GM19328 (cell line): ENCODE measurements around the gene BCL11A.

Experiments used
- ATAC-seq: cut with Tn5 transposase; IDR thresholded peaks from one replicate; pipeline ENCODE4 v1.9.1; 2021; ENCODE audit warnings: mild to moderate bottlenecking, moderate library complexity; ENCODE audit not compliant: unreplicated experiment

The BCL11A gene

DNA sequence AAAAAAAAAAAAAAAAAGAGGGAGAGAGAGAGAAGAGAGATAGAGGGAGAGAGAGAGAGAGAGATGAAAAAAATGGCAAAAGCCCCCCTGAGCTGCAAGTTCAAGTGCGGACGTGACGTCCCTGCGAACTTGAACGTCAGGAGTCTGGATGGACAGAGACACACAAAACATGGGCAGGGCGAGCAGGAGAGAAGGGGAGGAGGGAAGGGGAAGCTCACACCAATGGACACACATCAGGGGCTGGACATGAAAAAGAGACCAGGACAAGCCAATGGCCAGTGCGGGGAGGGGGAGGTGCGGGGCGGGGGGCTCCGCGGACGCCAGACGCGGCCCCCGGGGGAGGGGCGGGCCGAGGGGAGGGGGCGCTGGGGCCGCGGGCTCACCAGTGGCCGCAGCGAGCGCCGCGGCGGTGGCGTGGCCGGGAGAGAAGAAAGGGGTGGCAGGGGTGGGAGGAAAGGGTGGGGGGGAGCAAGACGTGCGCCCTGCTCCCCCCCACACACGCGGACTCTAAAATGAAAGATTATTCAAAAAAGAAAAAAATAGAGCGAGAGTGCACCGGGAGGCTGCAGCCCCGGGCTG, at the start of gene BCL11A:
BCL11A (minus strand) TSS at position 160 of the 579 bp plus-strand sequence. CDS start 384 bp downstream, outside the sequence.
- no peak for ATAC-seq

DNA sequence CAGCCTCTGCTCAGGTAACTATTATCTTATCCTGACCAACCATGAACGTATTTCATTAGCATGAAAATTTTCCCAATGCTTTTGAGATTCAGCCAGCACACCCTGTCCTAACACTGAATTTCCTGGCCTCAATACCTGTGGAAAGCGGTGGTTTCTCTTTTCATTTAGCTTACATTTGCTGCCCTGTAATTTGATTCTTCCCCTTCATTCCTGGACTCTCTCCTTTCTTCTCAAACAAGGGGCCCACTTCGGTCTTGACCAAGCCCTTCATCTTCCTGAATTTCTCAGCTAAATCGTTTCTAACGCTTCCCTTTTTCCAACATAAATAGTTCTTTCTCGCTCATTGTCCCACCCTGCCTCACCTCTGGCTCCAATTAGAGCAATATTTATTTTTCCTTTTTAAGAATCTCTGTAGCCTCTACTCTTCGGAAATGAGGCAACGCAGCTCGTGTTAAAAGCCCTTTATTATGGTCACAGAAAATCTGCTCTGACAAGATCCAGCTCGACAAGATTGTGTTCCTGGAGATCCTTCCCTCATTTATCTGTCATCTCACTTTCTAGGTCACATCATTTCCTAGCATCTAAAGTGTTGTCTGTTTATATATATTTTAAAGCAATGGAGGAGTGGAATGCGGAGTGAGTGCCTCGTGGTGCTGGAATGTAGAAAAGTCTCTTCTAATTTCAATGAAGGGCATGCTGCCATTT, 49.5 kb upstream of the BCL11A start:
- no peak for ATAC-seq

DNA sequence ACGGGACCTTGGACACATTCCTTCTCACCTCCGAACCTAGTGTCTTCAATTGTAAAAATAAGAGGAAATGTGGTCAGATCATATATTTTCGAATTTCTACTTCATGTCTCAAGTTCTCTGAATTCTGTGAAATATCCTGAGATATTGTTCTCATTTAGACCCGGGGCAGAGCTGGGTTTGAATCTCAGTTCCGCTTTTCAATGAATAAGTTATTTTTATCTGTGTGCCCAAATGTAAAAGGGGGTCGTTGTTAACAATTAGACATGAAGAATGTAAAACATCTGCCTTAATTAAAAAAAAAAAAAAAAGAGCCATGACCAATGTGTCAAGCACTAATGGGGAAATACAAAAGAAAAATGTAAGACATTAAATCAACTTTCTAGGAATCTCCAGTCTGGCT, 48.9 kb upstream of the BCL11A start:
- ATAC-seq, result no peak

DNA sequence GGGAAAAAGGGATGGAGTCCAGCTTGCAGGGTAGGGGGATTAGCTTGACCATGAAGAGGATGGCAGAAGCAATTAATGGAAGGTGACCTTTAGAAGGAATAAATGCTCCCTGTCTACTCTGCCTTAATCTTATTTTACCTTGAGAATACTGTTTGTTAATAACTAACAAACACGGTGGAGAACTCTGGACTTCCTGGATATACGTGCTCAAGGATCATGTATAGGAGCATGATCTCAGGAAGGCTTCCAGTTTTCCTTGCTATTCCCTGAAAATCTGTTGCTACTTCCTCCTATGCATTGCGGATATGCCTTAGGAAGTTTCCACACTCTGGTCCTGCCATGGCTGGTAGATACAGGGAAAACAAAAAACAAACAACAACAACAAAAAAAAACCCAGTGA, 44.8 kb upstream of the BCL11A start:
- no peak for ATAC-seq

DNA sequence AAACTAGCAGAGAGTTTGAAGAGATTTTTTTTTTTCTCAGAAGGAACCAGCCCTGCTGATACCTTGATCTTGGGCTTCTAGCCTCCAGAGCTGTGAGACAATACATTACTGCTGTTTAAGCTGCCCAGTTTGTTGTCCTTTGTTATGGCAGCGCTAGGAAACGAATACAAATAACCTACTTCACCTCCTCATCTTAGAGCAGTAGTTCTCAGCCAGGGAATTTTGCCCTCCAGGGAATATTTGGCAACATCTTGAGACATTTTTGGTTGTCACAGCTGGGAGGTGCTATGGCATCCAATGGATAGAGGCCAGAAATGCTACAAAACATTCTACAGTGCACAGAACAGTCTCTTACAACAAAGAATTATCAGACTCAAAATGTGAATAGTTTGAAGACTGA, 43.9 kb upstream of the BCL11A start:
- no peak for ATAC-seq

DNA sequence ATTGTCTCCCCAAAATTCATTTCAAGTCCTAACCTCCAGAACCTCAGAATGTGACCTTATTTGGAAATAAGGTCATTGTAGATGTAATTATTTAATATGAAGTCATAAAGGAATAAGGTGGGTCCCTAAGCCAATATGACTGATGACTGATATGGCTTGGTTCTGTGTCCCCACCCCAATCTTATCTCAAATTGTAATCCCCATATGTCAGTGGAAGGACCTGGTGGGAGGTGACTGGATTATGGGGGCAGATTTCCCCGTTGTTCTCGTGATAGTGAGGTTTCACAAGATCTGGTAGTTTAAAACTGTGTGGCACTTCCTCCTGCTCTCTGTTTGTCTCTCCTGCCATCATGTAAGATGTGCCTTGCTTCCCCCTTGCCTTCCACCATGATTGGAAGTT, 43.0 kb upstream of the BCL11A start:
- ATAC-seq, result no peak

DNA sequence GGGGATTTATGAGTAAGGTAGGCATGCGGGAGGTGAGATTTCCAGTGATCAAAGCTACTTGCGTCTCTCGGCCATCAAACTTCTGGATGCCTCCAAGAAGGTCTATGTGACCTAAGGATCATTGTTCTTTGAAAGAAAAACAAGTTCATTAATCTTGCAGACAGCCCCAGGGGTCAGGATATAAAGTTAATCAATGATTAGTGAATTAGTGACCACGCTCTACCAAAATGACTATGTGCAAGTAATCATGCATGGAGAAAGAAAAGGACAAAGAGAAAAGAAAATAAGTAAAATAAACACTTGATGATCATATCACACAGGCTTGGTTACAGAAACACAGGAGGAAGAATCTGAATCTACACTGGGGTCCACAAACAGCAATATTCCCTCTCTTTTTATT, 42.5 kb upstream of the BCL11A start:
- no peak for ATAC-seq

DNA sequence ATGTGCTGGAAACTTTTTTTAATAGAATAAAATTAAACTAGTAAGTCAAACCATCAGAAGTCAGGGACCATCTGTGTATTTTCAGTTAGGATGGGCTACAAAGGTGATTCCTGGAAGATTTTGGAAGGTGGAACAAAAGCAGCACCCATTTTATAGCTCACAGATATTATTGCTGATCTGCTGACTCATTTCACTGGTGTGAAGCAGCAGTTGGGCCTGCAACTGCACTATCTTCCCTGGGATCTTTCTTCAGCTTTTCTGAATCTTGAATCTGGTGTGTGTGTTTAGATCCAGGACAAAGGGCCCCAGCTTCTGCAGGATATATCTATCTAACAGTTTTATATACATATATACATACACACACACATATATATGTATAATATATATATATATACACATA, 35.6 kb upstream of the BCL11A start:
- ATAC-seq, result no peak

DNA sequence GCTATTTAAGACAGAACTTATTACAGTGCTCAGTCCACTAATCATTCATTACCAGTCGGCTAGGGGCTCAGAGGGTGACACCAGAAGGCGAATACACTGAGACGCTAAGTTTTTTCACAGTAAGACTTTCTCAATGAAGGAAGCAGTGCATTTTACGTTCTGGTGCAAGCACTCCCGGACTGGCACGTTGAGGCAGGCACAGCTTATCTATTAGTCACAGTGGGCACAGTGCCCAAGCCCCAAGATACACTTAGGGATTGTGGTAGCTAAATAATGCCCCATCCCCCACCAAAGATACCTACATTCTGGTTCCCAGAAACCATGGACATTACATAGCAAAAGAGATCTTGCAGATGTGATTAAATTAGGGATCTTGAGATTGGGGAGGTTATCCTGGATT, 32.6 kb upstream of the BCL11A start:
- no peak for ATAC-seq

DNA sequence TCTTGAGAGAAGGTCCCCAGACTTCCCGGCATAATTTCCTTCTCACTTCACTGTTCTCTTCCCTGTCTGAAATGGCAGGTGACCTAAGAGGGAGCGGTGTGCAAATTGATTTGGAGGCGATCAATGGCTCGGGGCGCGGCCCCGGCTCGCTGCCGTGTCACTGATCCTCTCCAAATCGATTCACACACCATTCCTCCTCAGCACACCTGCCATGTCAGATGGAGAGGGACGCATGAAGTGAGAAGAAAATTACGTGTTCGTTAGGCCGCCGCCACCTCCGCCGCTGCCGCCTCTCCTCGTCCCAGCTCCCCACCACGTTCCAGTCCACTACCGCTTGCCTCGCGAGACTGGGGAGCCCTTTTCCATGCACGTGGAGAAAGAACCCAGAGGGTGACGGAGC, 31.8 kb upstream of the BCL11A start:
- ATAC-seq, result no peak

DNA sequence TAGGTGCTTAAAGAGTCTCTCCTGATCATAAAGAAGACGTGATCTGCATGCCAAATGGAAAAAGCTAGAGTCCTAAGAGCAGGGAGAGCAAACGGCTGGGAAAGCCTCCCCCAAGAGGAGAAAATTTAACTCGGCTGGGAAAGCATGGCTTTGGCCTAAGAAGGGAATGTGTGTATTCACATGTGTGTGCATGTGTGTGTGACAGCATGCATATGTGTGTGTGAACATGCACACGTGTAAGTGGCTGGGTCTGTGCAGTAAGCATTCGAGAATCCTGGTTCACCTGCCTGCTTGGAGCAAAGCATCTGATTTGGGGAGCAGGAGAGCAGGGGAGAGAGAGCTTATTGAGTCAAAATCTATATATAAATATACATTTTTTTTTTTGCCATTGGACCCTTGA, 30.1 kb upstream of the BCL11A start:
- ATAC-seq, result no peak

DNA sequence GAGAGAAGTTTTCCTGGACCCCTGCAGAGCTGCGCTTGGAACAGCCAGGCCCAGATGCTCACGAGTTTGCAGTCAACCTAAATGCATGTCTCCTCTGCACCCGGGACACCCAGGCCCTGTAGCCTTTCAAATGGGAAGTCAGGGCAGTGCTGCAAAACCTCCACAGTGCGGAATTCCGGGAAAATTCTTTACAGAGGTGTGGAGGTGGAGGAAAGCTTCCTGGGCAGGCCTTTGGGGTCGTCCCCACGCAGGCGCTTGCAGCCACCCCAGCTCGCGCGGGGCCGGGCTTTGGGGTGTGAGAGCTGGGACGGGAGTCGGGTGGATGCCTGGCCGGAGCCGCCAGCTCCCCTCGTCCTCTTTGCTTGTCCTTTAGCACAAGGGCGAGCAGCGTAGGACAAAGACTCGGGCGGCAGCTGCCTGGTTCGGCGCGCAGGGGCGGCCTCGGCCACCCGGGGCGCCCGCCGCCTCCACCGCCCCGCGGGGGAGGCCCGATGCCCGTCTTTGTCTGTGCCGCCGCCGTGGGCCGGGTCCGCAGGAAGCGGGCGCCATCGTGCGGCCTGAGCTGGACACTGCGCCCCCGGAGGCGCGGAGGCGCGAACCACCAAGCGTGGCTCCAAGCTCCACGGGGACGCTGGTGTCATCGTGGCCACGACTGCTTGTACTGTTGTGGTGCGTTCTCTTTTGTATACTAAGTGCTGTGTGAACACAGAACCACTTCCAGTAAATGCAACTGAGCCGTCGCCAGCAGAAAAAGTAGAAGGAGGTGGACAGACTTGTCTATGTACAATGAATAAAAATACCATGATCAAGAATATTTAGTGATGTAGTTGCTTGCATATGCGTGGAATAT, 28.2 kb upstream of the BCL11A start:
- peak; percentile 98 for ATAC-seq

DNA sequence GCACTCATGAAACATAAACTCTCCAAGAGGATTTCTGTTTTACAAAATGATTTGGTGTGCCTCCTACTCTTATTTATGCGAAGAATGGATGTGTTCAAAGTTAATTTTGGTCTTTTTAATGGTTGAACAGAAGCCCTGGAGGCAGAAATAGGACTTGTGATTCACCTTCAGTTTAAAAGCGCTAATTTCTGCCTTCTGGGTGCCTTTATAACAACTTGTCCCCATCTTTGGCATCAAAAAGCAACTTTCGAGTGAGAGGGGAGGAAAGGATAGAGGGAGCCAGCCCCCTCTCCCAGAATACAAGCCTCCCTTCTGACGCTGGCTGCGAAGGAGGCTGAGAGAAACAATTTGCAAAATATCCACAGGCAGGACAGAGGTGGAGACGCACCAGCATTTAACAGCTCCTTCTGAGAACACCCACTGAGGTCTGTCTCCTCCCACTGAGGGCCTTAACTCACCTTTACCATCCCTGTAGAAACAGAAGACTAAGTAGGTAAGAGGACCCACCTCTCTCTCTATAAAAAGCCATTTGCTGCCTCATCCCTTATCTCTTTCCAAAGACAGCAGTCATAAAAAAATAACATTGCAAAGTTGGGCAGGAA, 24.3 kb upstream of the BCL11A start:
- ATAC-seq, result no peak

DNA sequence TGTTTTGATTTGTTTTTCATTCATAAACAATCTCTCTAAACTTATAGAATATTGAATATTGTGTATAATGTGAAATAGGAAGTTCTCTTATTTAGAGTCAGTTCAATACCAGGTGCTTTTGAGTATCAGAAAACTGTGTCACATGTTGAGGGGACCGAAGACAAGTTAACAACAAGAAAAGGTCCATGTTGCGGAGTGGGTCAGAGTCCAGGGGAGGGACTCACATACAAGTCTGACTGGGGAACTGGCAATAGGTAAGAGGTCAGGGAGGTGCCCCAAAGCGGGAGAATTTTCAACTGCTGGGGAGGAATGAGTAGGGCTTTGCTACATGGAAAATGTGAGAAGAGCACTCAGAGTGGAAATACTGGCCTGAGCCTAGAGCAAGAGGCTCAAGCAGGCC, 19.8 kb upstream of the BCL11A start:
- ATAC-seq, result no peak

DNA sequence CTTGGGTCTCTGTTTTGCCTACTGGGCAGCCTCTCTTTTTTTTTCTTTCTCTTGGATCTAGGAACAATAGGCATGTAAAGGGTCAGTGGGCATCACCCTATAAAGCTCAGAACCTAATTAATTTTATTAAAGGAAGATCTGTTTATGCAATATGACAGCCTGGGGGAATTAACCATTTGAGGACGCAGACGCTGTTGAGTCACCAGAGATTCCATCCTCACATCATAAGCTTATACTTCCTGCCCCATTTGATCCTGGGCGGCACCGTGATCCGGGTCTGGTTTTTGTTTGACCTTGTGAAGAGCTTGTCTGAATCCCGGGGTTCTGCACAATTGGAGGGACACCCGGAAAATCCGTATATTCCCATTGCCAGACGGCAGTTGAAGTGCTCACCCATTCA, 16.8 kb upstream of the BCL11A start:
- no peak for ATAC-seq

DNA sequence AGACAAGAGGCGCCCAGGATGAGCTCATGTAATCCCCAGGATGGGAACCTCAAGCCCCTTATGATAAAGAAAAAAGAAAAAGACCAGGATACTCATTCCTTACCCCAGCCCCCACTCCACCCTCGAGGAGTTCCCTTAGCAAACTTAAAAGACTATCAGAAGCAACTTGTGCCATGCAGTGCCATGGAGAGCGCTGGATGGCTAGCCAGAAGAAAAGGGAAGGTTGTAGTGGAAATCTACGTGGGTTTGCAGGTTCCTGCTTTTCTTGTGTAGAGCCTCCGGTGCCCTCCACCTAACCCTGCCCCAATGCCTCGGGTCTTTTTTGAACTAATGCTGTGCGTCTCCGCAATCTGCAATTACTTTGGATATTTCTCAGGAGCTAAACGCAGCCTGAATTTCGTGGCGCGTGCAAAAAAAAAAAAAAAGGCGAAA, 16.2 kb upstream of the BCL11A start:
- ATAC-seq, result no peak

DNA sequence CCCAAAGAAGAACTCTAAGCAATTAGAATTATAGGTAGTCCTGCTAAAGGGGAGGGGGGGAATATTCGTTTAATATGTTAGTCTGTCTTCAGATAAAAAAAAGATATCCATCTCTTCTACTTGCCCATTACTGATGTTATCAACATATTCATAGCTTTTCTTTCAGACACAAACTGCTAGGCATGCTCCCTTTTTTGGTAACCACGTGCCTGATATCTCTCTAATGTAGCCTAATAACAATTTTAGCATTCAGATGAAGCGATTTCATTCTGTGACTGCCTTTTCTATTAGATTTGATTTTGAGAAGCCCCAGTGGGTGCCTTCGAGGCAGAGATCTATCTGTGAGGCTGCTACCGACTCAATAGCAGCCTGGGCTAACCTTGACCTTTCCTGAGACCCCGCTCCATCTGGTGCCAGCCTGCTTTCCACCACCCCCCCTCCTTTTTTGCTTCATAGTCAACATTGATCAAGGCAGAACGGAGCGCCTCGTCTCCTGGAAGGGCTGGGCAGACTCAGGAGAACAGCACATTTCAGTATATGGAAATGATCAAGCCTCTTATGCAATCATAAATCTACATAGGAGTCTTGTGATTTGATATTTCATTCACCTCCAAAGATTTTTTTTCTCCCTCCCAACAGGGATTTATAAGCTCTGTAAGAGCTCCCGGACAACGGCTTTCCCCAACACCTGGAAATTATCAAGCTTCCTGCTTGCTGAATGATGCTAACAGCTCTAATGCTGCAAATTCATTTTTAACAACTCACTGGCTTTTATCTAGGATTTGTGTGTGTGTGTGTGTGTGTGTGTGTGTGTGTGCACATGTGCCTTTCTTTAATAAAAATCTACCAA, 14.7 kb upstream of the BCL11A start:
- ATAC-seq, result no peak

DNA sequence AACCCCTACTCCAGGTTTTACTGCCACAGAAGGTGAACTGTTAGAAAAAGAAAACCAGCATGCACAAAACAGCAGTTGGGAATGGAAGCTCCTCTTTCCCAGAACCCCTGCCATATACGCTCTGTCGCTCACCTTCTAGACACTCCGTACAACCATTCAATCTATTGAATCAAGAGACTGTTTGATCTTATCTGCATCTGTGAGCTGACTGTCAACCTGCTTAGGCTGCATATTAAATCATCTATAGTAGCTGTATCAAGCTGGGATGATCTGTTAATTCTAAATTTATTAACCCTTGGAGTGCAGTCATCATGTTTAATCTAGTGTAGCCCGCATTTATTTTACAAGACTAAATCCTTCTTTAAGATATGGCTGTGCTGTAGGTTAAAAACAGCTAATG, 13.6 kb upstream of the BCL11A start:
- no peak for ATAC-seq

DNA sequence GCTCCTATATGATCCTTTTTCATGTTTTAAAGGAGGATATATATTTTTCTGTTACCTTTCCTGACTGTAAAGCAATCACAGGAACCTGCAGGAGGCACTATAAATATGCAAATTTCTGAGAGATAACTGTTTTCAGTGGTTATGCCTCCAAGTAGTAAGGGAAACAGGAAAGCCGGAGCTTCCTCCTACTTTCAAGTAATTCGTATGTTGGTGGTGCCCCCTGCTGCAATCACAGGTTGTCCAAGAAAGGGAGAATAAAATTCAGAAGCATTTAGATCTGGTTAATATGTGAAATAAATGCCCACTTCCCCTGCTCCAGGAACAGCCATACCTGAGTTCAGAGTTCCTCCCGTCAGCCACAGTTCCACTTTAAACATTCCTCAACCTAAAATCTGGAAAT, 12.0 kb upstream of the BCL11A start:
- no peak for ATAC-seq

DNA sequence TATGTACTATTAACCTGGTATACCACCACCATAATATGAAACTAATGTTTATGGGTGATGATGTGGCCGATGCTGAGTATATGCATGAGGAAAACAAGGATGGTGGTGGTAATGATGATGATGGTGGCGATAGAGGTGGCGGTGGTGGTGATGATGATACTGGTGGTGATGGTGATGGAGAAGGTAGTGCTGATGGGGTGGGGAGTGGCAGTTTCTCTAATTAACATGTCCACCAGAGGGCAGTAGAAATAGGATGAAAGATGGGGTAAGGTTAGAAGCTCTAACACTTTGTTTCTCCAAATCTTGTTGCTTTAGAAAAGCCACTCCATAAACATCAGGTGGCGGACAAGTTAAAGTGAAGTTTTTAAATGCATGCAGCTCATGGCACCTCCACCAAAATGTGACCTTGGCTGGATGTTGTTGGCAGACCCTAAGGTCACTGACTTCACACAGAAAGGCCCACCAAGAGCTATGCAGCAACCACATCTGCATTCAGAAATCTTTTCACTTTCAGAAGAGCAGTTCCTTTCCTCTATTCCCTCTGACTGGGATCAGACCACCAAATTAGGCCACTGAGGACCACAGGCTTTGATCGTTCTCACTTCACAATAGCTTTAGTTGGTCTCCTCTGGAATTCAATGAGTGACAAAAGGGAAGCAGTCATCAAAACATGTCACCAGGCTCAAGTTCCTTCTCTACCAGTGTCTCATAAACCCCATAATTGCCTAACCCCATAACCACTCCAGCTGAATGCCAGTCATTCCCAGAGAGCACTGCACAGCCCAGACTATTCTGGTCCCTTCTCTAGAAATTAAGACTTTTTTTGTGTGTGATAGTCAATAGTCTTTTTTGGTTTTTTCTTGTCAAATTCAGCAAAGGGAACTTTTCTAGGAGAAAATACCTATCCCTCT, 7.5 kb upstream of the BCL11A start:
- ATAC-seq, result no peak
